GM10266 (cell line): ENCODE results near the gene RASGEF1C.
"Not testable (repeated sequence)": the region's sequence is repeated elsewhere in the genome, so short reads cannot be mapped to it uniquely, and the experiment has no call there.

Experiments used
- DNase-seq: peaks from one replicate; pipeline ENCODE4 v3.0.0; 2012; ENCODE audit errors: extremely low spot score
- TF ChIP-seq, protein P1 (sequence below): IDR thresholded peaks from 2 replicates; pipeline ENCODE4 v1.5.1; 2012; ENCODE audit warnings: mild to moderate bottlenecking, low read depth; ENCODE audit not compliant: control insufficient read depth, insufficient read depth; ENCODE audit errors: missing control alignments

The RASGEF1C gene

GRCh38 chr5:180096616-180097015 lies 112.4 kb downstream of the RASGEF1C start:
- DNase-seq, result no peak
- TF ChIP-seq, protein P1, sequence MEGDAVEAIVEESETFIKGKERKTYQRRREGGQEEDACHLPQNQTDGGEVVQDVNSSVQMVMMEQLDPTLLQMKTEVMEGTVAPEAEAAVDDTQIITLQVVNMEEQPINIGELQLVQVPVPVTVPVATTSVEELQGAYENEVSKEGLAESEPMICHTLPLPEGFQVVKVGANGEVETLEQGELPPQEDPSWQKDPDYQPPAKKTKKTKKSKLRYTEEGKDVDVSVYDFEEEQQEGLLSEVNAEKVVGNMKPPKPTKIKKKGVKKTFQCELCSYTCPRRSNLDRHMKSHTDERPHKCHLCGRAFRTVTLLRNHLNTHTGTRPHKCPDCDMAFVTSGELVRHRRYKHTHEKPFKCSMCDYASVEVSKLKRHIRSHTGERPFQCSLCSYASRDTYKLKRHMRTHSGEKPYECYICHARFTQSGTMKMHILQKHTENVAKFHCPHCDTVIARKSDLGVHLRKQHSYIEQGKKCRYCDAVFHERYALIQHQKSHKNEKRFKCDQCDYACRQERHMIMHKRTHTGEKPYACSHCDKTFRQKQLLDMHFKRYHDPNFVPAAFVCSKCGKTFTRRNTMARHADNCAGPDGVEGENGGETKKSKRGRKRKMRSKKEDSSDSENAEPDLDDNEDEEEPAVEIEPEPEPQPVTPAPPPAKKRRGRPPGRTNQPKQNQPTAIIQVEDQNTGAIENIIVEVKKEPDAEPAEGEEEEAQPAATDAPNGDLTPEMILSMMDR, result no peak

GRCh38 chr5:180095545-180095944 lies 113.5 kb downstream of the RASGEF1C start:
- TF ChIP-seq, protein P1, result no peak
- DNase-seq, result no peak

GRCh38 chr5:180093651-180094382 lies 115.2 kb downstream of the RASGEF1C start:
- TF ChIP-seq, protein P1, result no peak
- DNase-seq, result no peak

- DNase-seq, result no peak
- TF ChIP-seq, protein P1, result no peak
These were observed 115.8 kb downstream of the RASGEF1C start for GRCh38 chr5:180093241-180093640.

DNA sequence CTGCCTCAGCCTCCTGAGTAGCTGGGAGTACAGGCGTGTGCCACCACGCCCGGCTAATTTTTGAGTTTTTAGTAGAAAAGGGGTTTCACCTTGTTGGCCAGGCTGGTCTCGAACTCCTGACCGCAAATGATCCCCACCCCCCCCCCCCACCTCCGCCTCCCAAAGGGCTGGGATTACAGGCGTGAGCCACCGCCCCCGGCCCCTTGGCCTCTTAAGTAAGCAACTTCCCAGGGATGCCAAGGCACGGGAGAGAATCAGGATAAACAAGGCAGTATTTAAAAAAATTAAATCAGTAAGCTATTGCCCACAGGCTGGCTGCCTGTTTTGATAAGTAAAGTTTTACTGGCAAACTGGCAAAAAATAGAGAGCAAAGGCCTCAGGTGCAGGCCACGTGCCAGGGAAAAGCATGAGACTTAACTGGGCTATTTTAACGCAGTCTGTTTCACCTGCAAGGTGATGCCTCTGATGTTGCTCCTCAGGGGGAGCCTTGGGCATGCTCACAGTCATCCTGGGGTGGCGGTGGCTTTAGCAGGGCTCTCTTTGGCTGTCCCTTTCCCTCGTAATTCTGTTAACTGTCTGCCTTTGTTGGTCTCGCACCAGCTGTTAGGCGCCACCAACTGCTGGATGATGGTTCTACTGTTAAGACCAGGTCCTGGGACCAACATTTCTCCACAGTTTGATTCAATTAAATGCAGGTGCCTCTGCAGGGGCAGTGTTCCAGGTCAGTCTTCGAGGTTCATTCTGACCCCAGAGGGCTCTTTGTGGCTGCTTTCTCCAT lies 118.1 kb downstream of the RASGEF1C start:
- no peak for DNase-seq

GRCh38 chr5:180090098-180090768 lies 118.8 kb downstream of the RASGEF1C start:
- TF ChIP-seq, protein P1, result peak; percentile 80
- peak; percentile 65 for DNase-seq

More for the DNA sequence above, 118.1 kb downstream of the RASGEF1C start:
- TF ChIP-seq, protein P1, result no peak

DNA sequence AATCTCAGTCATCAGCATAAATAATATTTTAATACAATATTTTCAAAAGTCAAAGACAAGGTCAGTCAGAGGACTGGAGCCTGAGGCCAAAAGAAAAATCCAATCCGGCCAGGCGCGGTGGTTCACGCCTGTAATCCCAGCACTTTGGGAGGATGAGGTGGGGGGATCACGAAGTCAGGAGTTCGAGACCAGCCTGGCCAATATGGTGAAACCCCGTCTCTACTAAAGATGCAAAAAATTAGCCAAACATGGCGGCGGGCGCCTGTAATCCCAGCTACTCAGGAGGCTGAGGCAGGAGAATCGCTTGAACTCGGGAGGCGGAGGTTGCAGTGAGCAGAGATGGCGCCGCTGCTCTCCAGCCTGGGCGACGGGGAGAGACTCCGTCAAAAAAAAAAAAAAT lies 119.4 kb downstream of the RASGEF1C start:
- not testable (repeated sequence) for DNase-seq
